Amygdala (tissue), 56 donors: Measurements from ENCODE around the gene TMEM39B.
"Not testable (repeated sequence)": the region's sequence is repeated elsewhere in the genome, so short reads cannot be mapped to it uniquely, and the experiment has no call there.

Experiments
- DNase-seq, 56 donors: peaks; one replicate each; lab custom pipeline; 2025; lab: John Stamatoyannopoulos, UW

The TMEM39B gene

DNA sequence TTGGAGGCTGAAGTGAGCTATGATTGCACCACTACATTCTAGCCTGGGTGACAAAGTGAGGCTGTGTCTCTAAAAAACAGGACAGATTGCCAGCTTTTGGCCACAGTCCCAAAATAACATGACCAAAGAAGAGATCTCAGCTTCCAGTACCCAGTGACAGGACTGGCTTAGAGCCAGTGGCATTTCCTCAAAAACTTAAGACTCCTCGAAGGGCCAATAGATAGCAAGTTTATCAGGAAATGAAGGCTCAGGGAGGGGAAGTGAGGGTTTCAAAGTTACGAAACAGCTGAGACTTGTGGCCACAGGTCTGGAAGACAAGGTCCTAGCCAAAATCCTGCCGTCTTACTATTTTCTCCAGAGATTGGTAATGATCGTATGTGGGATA is 6.3 kb upstream of the TMEM39B start:
- DNase-seq: peak in 20 of 56 donors; percentile 8 to 71 (median 28)

DNA sequence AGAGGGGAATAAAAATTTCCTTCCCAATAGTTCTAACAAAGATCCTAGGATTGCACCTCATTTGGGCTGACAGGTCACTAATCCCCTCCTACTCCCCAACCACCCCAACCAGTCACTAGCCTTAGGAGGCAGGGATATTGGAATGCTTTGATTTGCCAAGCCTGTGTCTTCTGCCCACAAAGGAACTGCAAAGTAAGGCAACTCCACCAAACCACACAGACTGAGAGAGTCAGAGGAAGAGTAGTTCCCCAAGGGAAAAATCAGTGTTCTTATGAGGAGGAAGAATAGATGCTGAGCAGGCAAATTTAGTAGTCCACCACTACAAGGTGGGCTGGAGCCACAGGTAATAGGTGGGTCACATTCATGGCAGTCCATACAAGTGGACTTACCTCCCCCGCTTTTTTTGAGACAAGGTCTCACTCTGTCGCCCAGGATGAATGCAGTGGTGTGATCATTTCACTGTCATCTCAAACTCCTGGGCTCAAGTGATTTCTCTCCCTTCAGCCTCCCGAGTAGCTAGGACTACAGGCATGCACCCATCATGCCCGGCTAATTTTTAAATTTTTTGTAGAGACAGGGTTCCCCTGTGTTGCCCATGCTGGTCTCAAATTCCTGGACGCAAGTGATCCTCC is 3.7 kb upstream of the TMEM39B start:
- no peak for DNase-seq

DNA sequence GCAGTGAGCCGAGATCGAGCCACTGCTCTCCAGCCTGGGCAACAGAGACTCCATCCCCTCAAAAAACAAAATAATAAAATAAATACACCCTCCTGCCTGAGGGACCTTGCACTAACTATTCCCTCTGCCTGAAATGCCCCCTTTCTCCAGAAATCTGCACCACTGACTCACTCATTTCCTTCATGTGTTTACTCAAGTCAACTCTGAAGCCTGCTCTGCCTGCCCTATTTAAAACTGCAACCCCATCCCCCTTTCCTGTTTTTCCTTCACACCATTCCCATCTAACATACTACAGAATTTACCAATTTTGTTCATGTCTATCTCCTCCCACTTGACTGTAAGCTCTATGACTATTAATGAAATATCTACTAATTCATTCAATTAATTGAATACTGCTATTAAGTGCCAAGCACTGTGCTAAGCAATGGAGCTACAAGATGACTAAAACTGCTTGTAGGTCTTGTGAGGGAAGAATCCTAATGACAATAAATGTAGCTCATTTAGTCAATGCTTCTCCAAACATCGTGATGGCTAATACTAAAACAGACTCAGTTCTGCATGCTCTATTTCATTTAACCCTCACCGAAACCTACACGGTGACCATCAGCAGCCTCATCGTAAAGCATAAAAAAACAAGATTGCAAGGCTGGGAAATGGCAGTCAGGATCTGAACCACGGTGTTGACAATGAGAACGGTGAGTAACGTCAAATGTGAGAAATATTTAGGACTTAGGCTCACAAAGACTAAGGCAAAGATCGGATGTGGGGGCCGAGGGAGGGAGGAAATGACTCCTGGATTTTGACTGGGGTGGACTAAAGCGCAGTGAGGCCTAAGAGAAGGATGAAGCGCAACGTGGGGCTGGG is 749 bp upstream of the TMEM39B start:
- no peak for DNase-seq

DNA sequence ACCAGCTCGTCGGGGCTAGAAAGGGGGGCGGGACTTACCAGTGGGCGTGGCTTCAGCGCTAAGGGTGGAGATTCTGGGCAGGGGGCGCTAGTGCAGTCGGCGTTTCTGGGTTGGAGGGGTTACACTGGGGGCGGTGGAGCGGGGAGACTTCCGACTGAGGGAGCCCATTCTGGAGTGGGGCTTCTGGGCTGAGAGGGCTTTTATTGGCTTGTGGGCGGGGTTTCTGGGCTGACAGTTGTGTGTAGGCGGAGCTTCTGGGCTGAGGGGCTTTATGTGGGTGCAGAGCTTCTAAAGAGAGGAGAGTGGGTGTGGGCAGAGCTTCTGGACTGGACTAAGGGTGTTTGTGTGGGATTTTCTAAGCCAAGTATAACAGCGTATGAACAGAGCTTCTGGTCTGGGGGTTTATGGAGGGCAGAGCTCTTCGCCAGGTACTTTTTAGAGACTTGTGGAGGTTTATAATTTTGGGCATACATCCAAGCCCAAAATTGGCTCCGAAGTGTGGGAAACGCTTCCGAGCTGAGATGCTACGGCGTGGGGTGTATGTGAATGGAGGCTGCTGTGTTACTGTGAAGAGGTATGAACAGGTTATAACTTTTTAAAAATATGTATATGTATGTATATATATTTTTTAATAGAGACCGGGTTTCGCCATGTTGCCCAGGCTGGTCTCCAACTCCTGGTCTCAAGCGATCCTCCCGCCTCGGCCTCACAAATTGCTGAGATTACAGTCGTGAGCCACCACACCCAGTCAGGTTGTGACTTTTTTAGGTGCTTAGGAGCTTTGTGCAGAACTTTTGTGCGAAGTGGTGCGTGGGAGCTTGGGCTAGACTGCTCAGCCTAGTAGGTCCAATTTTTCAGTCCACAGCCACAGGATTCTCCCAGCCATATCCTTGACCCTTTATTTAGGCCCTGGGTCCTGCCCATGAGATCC is 825 bp downstream of the TMEM39B start:
- peak in 21 of 56 donors; percentile 48 to 95 (median 89) for DNase-seq

DNA sequence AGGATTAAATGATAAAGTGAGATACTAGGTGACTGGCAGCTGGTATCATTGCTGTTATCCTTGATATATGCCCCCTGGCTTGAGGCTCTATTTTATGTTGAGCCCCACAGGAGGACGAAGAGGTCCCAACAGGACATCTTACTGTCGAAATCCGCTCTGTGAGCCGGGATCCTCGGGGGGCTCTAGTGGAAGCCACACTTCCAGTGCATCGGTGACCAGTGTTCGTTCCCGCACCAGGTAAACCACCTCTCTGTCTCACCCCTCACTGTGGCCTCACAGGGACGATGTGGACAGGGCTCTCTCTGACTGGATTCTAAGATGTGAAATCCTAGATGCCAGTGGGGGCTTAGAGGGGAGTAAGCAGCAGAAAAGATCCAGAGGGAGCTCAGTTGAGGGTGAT is 2.1 kb downstream of the TMEM39B start:
- DNase-seq: no peak

DNA sequence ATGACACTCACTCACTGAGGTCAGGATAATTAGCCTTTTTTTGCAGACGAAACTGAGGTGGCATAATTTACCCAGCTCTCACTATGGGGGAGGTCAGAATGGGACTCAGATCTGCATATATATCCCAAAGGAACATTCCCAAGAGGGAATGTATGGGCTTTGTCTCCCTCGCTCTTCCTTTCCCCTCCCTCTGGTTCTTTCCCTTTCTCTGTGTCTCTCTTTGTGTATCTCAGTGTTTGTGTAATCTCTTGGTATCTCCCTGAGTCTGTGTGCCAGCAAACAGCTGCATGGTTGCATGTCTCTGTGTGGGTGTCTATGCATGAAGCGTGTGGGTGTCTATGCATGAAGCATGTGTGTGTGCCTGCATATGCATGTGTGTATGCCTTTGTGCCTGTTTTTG is 4.7 kb downstream of the TMEM39B start:
- peak in 2 of 56 donors; percentile 8 to 9 for DNase-seq

DNA sequence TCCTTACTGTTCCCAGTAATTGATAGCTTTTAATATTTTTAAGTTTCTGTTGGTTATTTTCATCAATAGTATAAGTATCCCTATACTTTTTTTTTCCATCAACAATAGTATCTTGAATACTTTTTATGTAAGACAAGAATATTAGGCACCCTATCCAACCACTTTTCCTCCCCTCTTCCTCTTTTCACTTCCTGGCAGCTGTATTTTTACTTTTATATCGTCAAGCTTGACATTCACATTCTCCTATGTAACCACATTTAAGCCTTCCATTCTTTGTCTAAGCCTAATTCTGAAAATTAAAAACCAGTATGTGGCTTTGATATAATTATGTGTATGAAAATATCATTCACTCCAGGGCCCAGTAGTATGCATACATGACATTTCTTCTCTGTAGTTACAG is 9.3 kb downstream of the TMEM39B start:
- DNase-seq: no peak

DNA sequence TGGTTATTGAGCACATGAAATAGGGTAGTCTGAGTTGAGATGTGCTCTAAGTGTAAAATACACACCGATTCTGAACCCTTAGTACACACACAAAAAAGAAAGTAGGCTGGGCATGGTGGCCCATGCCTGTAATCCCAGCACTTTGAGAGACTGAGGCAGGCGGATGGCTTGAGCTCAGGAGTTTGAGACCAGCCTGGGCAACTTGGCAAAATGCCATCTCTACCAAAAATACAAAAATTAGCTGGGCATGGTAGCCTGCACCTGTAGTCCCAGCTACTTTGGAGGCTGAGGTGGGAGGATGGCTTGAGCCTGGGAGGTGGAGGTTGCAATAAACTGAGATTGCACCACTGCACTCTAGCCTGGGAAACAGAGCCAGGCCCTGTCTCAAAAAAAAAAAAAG is 13.6 kb downstream of the TMEM39B start:
- not testable (repeated sequence) for DNase-seq

DNA sequence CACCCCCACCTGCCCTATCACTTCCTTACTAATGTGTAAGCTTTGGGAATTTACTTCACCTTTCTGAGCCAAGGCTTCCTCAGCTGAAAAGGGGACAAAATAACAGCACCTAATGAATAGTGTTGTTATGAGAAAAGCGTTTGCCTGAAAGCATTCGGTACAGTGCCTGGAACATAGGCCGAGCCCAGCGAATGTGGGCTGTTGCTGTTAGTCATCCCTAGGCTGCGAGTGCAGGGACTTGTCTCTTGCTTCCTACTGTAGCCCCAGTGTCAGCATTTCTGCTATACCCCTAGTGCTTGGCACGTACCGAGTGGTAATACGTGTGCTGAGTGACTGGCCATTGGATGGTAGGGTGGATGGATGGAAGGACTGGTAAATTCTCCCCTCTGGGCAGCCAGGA is 18.4 kb downstream of the TMEM39B start:
- DNase-seq: no peak

DNA sequence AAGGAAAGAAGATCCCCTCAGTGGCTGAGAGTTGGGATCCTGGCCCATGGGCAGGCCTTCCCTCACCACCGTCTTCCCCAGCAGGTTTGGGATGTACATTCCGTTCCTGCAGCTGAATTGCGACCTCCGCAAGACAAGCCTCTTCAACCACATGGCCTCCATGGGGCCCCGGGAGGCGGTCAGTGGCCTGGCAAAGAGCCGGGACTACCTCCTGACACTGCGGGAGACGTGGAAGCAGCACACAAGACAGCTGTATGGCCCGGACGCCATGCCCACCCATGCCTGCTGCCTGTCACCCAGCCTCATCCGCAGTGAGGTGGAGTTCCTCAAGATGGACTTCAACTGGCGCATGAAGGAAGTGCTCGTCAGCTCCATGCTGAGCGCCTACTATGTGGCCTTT is 18.9 kb downstream of the TMEM39B start:
- no peak for DNase-seq

DNA sequence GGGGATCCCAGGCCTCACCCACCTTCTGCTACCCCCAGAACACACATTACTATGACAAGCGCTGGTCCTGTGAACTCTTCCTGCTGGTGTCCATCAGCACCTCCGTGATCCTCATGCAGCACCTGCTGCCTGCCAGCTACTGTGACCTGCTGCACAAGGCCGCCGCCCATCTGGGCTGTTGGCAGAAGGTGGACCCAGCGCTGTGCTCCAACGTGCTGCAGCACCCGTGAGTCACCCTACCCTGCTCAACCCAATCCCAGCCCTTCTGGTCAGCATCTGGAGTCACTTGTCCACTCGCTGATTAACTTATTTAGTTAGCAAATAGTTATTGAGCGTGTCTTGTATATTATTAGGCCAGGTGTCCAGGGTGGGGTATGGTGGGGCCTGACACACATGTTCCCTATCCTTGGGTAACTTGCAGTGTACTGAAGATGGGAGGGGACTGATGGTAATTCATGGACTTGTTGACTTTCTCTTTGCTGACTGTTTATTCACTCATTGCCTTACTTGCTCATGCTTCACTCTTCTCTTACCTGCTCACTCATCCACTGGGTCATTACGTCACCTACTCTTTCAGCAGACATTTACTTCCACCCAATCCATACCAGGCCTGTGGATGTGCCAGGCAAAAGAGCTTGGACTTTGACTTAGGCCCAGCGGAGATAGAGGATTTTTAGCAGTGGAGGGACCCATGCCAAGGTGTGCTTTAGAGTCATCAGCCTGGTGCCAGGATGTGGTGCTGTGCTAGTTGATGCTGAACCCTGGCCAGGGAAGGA is 22.2 kb downstream of the TMEM39B start:
- DNase-seq: no peak

DNA sequence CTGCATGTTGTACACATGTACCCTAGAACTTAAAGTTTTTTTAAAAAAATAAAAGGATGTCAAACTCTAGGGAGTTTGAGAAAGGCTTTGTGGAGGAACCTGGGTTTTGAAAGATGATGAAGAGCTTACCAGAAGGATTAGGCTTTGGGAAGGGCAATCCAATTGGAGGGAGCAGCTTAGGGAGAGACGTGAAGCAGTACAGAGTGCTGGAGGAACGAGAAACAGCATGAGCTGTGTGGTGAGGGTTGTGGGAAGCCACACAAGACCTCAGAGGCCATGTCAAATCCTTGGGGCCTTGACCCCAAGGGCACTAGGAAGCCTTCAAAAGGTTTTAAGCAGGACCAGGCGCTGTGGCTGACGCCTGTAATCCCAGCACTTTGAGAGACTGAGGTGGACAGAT is 26.7 kb downstream of the TMEM39B start:
- no peak for DNase-seq

DNA sequence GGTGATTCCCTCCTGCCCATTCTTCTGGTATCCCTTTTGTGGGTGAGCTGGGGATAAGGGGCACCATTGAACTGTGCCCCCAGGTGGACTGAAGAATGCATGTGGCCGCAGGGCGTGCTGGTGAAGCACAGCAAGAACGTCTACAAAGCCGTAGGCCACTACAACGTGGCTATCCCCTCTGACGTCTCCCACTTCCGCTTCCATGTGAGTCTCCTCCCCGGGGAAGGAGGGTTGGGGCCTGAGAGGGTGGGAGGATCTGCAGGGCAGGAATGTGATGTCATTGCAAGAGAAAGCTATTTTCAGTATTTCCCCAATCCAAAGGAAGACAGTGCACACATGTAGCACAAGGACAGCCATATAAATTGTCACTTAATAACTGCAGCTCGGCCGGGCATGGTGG is 27.6 kb downstream of the TMEM39B start:
- peak in 26 of 56 donors; percentile 5 to 40 (median 18) for DNase-seq

DNA sequence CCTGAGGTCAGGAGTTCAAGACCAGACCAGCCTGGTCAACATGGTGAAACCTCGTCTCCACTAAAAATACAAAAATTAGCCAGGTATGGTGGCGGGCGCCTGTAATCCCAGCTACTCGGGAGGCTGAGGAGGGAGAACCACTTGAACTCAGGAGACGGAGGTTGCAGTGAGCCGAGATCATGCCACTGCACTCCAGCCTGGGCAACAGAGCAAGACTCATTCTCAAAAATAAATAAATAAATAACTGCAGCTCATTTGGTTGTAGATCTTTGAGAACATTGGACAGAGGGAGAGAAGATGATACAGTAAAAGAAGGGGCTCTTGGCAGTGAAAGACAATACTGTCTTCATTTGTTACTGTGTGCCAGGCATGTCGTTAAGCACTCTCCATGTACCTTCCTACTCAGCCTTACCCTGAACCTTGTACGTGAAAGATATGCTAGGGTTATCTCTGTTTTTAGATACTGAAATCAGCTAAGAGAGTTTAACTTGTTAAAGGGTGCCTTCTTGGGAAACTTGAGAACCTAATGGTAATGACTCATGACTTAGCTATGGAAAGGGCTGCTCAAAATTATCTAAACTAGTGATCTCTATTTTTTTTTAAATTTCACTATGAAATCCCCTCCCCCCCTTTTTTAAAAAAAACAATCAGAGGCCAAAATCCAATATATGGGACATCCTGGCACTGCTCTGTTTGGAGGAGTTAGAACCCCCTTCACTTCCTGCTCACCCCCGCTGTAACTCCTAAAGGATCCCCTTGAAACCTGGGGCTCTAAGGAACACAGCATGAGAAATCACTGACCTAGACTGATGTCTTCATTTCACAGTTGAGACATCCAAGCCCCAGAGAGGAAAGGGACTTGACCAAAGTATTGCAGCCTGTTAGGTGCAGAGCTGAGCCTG is 28.3 kb downstream of the TMEM39B start:
- no peak for DNase-seq

DNA sequence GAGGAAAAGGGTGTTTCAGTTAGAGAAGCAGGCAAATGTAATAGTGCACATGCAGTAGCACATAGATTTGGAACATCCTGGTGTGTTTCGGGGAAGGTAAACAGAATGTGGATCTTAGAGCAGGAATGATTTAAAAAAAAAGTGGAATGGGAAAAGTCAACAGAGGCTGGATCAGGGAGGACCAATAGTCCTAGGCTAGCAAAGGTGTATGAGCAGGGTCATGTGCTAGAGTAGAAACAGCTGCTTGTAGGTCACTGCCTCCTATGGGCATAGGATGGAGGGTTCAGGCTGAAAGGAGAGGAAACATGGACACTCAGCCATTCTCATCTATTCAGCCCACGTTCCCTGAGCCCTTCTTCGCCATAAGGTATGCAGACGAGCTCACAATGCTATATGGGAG is 31.4 kb downstream of the TMEM39B start:
- no peak for DNase-seq

DNA sequence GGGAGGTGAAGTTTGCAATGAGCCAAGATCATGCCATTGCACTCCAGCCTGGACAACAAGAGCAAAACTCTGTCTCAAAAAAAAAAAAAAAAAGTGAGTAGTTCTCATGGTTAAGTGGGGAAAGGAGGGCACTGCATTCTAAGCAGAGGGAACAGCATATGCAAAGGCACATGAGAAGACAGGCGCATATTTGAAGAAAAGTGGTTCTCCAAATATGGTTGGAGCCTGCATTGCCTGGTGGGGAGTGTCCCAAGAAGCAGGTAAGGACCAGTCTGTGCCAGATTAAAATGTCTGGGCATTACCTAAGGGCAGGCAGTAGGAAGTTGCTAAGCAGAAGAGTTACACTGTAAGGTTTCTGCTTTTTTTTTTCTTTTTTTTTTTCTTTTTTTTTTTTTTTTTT is 32.6 kb downstream of the TMEM39B start:
- DNase-seq: no peak

DNA sequence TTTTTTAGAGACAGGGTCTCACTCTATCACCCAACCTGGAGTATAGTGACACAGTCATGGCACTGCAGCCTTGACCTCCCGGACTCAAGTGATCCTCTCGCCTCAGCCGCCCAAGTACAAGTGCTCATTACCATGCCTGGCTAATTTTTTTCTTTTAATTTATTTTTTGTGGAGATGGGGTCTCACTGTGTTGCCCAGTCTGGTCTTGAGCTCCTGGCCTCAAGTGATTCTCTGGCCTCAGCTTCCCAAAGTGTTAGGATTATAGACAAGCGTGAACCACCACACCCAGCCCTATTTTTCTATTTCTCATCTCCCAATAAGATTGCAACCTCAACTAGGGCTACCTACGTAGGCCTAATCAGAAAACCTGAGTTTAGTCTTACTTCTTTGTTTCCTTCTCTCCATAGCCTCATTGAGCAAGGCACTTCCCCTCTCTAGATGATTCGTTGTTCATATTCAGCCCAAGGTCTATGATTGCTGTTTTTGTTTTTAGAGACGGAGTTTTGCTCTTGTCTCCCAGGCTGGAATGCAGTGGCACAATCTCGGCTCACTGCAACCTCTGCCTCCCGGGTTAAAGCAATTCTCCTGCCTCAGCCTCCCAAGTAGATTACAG is 34.0 kb downstream of the TMEM39B start:
- no peak for DNase-seq

DNA sequence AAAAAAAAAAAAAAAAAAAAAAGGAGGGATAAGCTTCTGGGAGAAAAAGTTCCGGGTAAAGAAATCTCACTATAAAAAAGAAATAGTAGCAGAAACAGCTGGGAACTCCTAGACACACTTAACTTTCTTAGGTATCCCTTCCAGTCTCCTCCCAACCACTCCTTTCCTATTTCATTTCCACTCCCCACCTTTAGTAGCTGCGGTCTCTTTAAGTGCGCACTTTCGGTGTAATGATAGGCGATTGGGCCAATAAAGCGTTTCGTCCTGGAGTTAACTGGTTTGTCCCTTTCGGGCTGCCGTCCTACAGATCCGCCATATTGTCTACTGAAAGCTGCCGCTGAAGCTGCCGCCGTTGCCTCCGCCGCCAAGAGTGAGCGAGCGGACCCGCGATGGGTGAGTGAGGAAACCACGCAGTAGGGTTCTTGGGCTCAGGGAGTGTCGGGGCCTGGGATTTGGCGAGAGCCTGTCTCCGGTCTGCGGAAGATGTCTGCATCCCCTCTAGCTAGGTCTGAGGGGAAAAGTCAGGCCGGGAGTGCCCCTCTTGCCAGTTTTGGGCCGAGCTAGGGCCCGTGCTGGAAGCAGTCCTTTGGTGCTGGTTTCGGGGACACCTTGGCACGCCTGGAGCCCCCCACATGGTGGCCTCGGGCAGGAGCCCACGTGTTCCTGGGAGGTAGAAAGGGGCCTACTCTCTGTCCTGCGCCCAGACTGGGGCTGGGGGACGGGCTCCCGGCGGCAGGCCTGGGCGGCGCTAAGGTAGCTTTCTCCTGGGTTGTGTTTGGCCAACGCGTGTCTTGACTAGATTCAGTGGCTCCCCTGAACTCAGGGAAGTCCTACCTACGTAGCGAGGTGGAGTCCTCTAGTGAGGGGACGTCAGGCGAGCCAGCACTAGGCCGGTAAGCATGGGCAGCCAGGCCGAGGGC is 35.3 kb downstream of the TMEM39B start, which contains the start of gene KPNA6:
TSS of gene KPNA6 (plus strand) at position 315 of the 920 bp plus-strand sequence. CDS start at position 390, 75 bp downstream.
- peak; percentile 16 to 92 (median 80) for DNase-seq
